ENCODE data around the gene HOXD9.

DNA sequence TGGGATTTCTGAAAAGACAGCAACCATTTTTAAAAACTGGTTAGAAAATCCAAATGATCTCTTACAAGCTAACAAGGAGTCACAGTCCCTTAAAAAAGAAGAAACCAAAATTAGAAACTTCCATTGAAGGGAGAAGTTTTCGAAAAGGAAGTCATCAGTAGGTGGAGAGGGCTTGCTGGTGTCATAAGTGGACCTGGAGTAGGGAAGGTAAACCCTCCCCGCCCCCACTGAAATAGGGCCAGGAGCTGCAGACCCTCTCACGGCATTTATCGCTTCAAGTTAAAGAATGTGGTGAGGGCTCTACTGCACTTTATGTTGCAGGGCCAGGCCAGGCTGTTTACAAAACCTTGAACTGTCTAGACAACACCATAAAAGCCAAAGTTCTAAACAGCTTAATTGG lies 12.6 kb upstream of the HOXD9 start:
- TF ChIP-seq, protein P1, sequence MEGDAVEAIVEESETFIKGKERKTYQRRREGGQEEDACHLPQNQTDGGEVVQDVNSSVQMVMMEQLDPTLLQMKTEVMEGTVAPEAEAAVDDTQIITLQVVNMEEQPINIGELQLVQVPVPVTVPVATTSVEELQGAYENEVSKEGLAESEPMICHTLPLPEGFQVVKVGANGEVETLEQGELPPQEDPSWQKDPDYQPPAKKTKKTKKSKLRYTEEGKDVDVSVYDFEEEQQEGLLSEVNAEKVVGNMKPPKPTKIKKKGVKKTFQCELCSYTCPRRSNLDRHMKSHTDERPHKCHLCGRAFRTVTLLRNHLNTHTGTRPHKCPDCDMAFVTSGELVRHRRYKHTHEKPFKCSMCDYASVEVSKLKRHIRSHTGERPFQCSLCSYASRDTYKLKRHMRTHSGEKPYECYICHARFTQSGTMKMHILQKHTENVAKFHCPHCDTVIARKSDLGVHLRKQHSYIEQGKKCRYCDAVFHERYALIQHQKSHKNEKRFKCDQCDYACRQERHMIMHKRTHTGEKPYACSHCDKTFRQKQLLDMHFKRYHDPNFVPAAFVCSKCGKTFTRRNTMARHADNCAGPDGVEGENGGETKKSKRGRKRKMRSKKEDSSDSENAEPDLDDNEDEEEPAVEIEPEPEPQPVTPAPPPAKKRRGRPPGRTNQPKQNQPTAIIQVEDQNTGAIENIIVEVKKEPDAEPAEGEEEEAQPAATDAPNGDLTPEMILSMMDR (optimal IDR thresholded peaks at IDR 0.05 in 1 of 3, IDR thresholded peaks at IDR 0.05 in 1 of 3, conservative IDR thresholded peaks at IDR 0.05 in 1 of 3; ENCODE audit: extremely low read depth in 1 of 3, insufficient read depth in 2 of 3, low read length in 3 of 3), result no peak
- TF ChIP-seq EZH2 (IDR thresholded peaks at IDR 0.05; ENCODE audit: low read length), result no peak
